Esophagus muscularis mucosa (tissue), 3 donors: ENCODE results near the gene UBP1.

Experiments used
- CTCF ChIP-seq, 3 experiments: fragments of 200-600 bp in 2 of 3; fragments of 450-650 bp in 1 of 3; sonication (generic) in 2 of 3; IDR thresholded peaks; one replicate each; pipeline ENCODE4 v1.5.1; 2017 to 2019; ENCODE audit warnings: antibody characterized with exemption in 3 of 3, mild to moderate bottlenecking in 2 of 3, moderate library complexity in 1 of 3
- EP300 ChIP-seq: sonication (generic); formaldehyde crosslinking; IDR thresholded peaks from one replicate; pipeline ENCODE4 v1.6.1; 2017; ENCODE audit warnings: antibody characterized with exemption

GRCh38 chr3:33438881-33439545, 1.2 kb downstream of the UBP1 start:
- TF ChIP-seq EP300 (no peak), CTCF (IDR thresholded peaks at IDR 0.05) (no peak)
